ENCODE results near the gene GRID1.
A peak's percentile ranks its signal among the peaks of the same experiment; 100 is the strongest.
"Not testable (repeated sequence)": the region's sequence is repeated elsewhere in the genome, so short reads cannot be mapped to it uniquely, and the experiment has no call there.

Gene GRID1

DNA sequence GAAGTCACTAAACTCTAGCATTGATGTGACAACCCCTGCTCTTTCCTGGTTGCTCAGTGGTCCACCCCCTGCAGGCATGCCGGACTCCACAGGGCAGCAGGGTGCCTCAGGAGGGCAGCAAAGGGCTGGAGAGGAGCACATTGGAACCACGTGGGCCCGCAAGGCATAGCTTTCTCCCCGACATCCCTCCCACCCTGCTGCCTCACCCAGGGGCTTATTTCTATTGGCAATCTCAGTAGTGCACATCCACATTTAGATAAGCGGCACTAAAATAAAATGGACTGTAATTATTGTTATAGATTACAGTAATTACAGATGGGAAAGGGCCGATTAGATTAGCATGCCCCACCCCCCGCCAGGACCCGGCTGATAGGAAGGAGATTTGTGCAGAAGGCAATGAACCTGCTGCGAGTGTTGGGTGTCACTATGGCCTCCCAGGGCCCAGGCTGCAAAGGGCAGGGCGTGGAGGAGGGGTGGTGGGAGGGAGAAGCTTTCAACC lies 580.1 kb downstream of the GRID1 start:
- DNase-seq = peak in 1 of 2 donors; percentile 12

DNA sequence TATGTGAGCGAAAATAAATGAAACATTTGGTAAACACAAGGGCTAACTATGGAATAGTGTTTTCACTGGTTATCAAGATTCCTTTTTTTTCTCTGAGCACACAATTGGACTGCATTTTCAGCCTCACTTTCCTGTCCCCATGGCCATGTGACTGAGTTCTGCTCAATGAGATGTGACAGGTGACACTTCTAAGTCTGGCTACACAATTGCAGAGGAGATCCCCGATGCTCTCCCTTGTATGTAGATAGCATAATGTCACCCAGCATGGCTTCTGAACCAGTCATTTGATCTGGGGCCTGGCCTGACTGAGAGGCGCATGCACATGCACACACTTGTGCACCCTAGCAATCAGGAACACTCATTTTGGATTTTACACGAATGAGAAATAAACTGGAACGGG lies 581.8 kb downstream of the GRID1 start:
- no peak for DNase-seq

DNA sequence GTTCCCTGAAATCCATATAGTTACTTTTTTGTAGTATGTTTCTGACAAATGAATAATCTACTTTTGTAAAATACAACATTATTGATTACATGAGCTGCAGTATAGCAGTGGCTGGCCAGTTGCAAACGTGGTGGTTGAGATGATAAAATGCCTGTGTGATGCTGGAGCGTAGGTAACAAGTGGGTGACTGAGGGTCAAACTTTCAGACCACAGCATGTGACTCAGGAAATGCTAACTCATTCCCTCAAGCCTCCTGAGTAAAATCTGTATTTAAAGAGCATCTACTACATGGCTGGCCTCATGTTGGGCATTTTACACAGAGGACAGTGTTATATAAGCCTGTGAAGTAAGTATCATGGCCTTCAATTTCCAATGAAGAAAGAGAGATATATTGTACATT lies 585.2 kb downstream of the GRID1 start:
- DNase-seq = no peak

DNA sequence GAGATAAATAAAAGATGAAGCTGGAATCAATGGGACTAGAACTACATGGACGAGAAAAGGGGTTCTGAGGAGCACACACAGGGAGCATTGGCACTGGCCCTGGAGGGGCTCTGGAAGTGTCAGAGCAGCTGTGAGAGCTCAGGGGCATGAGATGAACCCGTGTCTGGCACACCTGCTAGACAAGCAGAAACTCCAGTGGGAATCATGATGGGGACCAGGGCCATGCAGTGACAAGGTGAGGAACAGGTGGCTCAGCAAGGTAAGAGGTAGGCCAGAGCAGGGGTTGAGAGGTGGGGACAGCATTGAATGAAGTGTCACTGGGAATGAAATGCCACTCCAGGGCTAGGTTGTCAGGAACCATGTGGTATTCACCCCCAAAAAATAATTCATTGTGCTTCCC lies 588.5 kb downstream of the GRID1 start:
- DNase-seq = no peak

DNA sequence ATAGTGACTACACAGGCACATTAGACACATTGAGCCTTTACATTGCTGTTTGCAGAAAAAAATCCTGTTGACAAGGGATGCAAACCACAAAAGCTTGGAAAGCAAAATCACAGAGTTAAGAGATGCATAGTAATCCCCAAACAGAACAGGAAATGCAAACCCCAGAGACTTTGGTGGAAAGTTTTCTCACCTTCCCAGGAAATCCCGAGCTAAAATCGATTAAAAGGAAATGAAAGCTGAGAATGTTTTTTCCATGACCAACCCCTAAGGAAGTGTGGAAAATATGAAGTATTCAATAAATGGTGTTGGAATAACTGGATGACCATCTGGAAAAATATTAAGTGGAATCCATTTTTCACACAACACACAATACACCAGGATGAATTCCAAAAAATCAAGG lies 598.7 kb downstream of the GRID1 start:
- DNase-seq = no peak

DNA sequence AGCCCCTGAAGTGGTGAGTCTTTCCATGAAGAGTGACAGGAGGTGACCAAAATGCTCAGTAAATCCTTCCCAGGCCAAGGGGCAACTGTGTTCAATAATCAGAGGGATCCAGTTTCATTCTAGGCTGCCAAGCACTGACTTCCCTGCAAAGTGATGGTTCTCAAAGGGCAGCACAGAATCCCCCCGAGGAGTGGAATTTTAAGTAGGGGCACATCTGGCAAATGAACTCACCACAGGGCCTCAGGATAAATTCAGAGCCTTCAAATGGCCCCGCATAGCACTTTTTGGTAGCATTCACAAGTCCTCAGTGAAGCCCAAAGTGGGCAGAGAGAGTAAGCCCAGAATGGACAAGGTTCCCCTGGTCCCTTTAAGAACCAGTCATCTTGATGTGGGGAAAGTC lies 602.5 kb downstream of the GRID1 start:
- DNase-seq = no peak

DNA sequence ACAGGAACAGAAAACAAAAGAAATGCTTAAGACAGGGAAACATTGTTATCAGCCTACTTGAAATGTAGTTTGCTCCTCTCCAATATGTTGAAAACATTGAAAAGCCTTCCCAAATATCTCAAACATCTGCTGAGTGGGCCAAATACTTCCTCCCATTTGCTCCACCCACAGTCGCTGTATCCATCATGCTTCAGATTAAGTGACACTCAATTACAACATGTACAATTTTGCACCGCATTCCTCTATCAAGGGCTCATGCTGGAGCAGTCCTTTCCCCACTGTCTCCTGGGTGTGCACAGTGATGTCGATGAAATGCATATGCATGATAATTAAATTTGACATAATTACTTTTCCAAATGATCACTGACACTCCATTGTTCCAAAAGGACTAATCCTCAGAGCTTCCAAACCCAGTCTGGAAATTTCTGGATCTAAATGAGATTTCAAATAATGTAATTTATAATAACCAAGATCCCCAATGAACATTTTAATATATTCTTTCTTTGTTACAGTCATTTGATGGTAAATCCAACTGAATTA lies 604.6 kb downstream of the GRID1 start:
- DNase-seq = no peak

DNA sequence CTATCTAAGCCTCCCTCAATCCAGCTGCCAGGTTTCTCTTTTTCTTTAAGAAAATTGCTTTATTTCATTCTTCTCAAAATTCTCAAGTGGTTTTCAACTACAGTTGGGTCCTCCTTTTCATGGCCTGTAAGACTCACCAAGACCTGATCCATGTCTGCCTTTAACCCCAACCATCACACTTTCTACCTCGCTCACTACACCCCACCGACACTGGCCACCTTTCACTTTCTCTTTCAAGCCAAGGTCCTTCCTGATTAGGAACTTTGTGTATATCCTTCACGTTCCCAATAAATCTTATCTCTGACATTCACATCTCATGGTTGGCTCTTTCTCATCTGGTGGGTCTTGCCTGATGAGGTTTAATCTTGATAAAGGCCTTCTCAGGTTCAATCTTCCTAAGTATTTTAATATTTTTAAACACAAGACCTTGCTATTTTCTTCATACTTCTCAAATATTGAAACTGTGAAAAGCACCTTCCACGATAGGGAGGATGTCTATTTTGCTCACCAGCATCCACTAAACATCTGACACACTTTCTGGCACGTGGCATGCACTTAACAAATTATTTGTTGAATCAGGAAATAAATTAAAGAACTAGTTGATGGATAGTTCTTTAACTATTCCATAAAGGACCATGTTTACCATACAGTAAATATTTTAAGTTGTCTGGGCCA lies 624.8 kb downstream of the GRID1 start:
- no peak for DNase-seq

DNA sequence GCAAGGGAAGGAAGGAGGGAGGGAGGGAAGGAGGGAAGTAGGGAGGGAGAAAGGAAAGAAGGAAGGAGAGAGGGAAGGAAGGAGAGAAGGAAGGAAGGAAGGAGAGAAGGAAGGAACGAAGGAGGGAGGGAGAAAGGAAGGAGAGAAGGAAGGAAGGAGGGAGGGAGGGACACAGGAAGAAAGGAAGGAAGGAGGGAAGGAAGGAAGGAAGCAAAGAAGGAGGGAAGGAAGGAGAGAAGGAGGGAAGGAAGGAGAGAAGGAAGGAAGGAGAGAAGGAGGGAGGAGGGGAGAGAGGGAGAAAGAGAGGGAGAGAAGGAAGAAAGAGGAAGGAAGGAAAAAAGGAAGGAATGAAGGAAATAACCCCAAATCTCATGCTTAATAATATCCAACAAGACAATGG lies 630.6 kb downstream of the GRID1 start:
- no peak for DNase-seq

DNA sequence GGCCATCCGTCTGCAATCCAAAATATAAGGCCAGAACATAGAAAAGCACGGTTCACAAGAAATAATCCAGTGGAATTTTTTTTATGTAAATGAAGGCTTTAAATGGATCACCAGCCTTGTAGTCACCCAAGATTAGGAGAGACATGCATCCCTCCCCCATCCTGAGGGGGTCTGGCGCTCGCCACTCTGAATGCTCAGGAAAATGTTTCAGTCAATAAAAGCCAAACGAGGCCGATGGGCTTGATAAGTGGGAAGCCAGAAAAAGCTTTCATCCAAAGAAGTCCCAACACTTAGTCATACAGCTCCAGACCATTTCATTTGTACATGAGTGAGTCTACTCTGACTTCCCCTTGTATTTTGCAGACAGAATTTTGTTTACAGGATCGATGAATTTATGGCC lies 631.8 kb downstream of the GRID1 start:
- DNase-seq = no peak

DNA sequence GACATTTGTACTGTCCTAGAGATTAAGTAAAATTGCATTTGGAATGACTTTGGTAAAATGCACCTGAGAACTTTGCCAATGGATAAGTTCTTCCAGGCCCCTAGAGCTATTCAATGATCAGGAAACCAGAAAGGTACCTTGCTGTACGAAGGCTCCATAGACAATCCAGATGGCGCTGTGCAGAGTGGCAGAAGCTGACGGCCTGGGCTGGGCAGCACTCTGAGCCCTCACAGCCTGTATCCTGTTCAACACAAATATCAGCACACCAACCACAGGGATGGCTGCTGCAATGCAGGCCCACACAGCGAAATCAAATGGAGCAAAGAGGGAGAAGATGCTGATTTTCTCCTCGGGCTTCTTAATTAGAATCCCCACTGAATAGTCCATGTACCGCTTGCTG lies 642.4 kb downstream of the GRID1 start:
- no peak for DNase-seq

DNA sequence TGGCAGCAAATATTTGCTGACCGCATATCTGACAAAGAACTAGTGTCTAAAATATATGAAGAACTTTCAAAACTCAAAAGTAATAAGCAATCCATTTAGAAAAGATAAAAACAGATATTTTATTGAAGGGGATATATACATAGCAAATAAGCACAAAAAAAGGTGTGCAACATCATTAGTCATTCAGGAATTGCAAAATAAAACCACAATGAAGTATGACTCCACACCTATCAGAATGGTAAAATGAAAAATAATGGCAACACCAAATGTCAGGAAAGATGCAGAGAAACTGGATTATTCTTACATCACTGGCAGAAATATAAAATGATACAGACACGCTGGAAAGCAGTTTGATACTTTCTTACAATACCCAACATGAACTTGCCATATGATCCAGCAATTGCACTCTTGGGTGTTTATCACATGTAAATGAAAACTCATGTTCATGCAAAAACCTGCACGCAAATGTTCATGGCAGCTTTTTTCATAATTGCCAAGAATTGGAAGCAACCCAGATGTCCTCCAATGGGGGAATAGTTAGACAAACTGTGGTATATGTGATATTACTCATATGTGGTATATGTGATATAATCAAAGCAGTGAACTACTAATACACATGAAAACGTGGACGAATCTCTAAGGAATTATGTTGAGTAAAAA lies 645.5 kb downstream of the GRID1 start:
- no peak for DNase-seq

DNA sequence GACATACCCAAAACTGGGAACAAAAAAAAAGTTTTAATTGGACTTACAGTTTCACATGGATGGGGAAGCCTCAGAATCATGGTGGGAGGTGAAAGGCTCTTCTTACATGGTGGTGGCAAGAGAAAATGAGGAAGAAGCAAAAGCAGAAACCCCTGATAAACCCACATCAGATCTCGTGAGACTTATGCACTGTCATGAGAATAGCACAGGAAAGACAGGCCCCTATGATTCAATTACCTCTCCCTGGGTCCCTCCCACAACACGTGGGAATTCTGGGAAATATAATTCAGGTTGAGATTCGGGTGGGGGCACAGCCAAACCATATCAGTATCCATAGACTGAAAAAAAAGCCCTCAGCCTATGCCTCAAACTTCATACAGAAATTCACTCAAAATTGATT lies 647.2 kb downstream of the GRID1 start:
- no peak for DNase-seq

DNA sequence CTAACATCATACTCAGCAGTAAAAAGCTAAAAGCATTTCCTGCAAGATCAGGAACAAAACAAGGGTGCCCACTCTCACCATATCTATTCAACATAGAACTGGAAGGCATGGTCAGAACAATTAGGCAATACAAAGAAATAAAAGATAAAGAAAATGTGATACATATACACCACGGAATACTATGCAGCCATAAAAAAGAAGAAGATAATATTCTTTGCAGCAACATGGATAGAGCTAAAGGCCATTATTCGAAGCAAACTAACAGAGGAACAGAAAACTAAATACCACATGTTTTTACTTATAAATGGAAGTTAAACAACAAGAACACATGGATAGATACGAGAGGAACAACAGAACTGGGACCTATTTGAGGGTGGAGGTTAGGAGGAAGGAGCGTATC lies 652.7 kb downstream of the GRID1 start:
- DNase-seq = no peak

DNA sequence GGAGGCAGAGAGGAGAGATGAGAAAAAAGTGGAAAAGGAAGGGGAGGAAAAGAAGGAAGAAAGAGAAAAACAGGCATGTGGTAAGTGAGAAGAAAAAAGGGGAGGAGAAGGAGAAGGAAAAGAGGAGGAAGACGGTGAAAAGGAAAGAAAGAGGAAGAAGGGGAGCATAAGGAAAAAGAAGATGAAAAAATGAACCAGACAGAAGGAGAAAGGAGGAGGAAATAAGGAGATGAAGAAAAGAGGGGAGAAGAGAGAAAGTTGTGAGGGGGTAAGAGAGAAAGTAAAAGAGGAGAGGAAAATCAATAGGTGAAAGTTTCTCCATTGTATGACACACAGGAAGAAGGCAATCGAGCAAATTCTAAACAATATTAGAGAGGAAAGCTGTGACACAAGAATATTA lies 663.8 kb downstream of the GRID1 start:
- DNase-seq = no peak

DNA sequence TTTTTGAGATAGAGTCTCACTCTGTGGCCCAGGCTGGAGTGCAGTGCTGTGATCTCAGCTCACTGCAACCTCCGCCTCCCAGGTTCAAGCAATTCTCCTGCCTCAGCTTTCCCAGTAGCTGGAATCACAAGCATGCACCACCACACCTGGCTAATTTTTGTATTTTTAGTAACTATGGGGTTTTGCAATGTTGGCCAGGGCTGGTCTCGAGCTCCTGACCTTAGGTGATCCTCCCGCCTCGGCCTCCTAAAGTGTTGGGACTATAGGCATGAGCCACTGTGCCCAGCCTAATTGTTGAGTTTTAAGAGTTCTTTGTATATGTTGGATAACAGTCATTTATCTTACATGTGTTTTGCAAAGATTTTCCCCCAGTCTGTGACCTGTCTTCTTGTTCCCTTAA lies 667.5 kb downstream of the GRID1 start:
- not testable (repeated sequence) for DNase-seq

DNA sequence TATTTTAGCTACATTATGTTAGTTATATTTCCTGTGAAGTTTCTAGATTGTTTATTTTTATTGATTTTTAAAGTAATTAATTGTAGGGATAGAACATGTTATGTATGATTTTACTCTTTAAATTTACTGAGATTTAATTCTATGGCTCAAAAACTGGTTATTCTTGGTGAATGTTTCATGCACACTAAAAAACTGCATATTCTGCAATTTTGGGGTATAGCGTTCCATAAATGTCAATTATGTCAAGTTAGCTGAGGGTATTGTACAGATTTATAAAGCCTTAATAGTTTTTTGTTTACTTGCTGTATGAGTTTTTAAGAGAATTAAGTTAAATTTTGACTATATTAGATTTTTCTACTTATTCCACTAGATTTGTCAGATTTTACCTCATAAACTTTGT lies 669.7 kb downstream of the GRID1 start:
- DNase-seq = no peak

DNA sequence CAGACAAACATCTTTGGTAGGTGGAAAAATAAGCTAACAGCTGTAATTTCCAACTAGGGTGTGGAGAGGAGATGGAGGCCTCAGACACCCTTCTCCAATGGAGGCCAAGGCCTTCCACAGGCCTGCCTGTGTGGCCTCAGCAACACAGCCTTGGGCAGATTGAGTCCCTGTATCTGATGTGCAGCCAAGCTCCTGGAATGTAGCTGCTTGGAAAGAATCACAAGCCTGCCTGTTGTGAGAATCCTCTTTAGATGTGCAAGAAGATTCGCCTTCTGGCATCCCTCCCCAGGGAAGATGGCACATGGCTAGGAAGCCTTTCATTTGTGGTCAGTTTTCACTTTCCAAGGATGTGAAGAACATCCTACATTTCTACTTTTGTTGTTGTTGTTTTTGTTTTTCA lies 684.0 kb downstream of the GRID1 start:
- DNase-seq = no peak

DNA sequence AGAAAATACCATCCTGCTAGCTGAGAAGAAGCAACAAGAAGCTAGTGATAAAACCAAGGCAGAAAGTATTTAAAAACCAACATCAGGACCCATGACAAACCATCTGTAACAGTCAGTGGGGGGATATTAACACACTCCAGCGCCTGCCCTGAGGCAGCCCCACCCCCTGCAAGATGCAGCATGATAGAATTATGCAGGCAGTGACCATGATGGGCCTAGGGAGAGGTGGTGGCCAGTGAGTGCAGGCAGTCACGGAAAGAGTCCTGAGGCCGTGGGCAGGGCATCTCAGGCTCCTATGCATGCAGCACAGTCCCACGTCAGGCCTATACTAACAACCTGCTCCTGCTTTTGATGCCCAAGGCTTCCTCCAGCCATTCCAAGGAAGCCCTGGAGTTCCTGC lies 686.9 kb downstream of the GRID1 start:
- DNase-seq = no peak

DNA sequence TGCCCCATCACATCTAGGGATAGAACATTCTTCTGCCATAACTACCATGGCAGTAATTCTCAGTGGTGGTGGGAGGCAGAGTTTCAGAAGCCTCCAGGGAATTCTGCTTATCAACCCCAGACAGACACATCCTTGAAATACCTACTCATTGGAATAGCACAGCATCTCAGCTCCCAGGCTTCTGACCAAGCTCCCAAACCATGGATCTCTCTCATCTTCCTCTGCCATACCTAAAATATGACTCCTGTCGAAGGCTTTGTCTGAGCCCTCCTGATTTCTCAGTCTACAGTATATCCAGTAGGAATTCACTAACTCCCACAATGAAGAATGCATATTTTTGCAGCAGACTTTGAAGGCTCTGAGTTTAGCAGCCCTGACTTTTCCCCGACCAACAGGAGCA lies 687.5 kb downstream of the GRID1 start:
- no peak for DNase-seq

DNA sequence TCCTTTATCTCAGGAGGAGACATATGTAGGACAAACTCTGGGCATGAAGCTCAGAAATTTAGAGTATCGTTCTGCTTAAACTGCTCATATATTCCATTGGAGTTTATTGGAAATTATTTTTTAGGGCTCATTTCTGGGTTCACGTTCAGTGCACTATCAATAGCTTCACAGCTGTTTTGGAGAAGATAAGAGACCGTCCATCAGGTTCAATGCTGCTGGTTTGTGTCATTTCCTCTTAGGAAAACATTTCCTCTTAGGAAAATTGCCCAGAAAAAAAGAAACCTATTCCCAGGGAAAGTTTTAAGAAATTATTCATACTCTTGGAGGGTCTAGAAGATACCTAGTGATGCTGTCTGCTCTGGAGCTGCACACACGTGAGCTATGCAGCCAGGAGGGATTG lies 691.7 kb downstream of the GRID1 start:
- DNase-seq = no peak

DNA sequence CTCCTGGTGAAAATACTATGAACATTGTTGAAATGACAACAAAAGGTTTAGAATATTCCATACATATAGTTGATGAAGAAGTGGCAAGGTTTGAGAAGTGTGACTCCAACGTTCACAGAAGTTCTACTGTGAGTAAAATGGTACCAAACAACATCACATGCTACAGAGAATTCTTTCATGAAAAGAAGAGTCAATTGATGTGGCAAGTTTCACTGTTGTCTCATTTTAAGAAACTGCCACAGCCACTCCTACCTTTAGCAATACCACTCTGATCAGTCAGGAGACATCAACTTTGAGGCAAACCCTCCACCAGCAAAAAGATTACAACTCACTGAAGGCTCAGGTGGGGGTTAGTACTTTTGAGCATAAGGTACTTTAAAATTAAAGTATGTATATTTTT lies 693.3 kb downstream of the GRID1 start:
- DNase-seq = no peak

DNA sequence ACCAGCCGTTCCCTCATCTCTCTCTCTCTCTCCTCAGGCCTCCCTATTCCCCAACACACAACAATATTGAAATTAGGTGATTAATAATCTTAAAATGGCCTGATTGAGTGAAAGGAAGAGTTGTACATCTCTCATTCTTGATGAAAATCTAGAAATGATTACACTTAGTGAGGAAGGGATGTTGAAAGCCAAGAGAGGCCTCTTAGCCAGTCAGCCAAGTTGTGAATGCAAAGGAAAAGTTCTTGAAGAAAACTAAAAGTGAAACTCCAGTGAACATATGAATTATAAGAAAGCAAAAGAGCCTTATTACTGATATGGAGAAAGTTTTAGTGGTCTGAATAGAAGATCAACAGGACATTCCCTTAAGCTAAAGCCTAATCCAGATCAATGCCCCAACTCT lies 695.1 kb downstream of the GRID1 start:
- no peak for DNase-seq

DNA sequence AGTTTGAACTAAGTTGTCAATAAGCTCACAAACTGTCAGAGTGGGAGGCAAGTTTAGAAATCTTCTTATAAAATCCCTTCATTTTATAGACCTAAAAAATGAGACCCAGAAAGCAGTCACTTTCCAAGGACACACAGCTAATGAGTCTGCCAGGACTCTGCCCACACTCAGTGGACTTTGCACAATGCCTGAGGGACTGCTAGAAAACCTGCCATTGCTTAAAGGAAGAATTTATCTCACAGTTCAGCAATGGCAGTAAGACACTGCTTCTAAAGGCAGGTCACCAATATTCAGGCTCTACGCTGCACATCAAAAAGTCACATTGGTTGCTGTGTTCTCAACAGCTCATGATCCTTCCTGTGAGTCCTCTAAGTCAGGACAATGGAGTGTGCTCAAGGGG lies 698.1 kb downstream of the GRID1 start:
- DNase-seq = no peak
